CD14-positive monocyte (primary cell): ENCODE data around the gene SERP1. TPM values are rescaled to one million over a fixed set of nuclear protein-coding genes. Genes with fewer than 3 reads are reported as not detected.

Experiments
- DNase-seq, 3 donors: peaks; one replicate each; pipeline ENCODE4 v3.0.0-alpha.2; 2011 to 2022
- H2AFZ ChIP-seq: 2 replicates; pipeline ENCODE4 v1.6.0; 2012; ENCODE audit warnings: mild to moderate bottlenecking, low read depth, low read length, inconsistent platforms; ENCODE audit not compliant: insufficient read depth, poor library complexity, severe bottlenecking
- H3K27ac ChIP-seq, 2 donors: 1 replicate in 1 of 2; 2 replicates in 1 of 2; pipeline ENCODE4 v1.5.1; 2012 to 2013; ENCODE audit warnings: low read length in 2 of 2, control low read depth in 1 of 2, inconsistent platforms in 1 of 2, low read depth in 1 of 2, mild to moderate bottlenecking in 1 of 2
- H3K27me3 ChIP-seq, 2 donors: one replicate each; pipeline versions ENCODE4 v1.6.0 to v1.6.1; 2011 to 2013; ENCODE audit warnings: low read length in 2 of 2; ENCODE audit not compliant: control insufficient read depth in 2 of 2, insufficient read depth in 2 of 2
- H3K36me3 ChIP-seq, 2 donors: replicated peaks in 1 of 2; 1 replicate in 1 of 2; 2 replicates in 1 of 2; pipeline versions ENCODE4 v1.5.1 to v1.6.1; 2012 to 2013; ENCODE audit warnings: low read length in 2 of 2, control low read depth in 1 of 2, inconsistent platforms in 1 of 2, mild to moderate bottlenecking in 1 of 2; ENCODE audit not compliant: insufficient read depth in 2 of 2, control insufficient read depth in 1 of 2
- H3K4me1 ChIP-seq, 2 donors: 1 replicate in 1 of 2; 2 replicates in 1 of 2; pipeline versions ENCODE4 v1.5.1 to v1.6.1; 2012 to 2013; ENCODE audit warnings: low read length in 2 of 2, control low read depth in 1 of 2, inconsistent platforms in 1 of 2, mild to moderate bottlenecking in 1 of 2, moderate library complexity in 1 of 2; ENCODE audit not compliant: insufficient read depth in 2 of 2, control insufficient read depth in 1 of 2
- H3K4me2 ChIP-seq: replicated peaks from 2 replicates; pipeline ENCODE3; 2012; ENCODE audit warnings: low read length, moderate library complexity, mild to moderate bottlenecking; ENCODE audit not compliant: poor library complexity, severe bottlenecking; ENCODE audit errors: extremely low read depth
- H3K4me3 ChIP-seq, 3 experiments: fragments of 200-600 bp in 1 of 3; sonication (generic) in 1 of 3; replicated peaks in 1 of 3; 1 replicate in 2 of 3; 2 replicates in 1 of 3; pipeline ENCODE4 v1.5.1; 2011 to 2013; ENCODE audit warnings: low read length in 3 of 3, mild to moderate bottlenecking in 3 of 3, control low read depth in 2 of 3, low read depth in 2 of 3, inconsistent platforms in 1 of 3, moderate library complexity in 1 of 3
- H3K79me2 ChIP-seq: 2 replicates; pipeline ENCODE4 v1.6.0; 2012; ENCODE audit warnings: mild to moderate bottlenecking, control low read depth, inconsistent platforms, low read length, moderate library complexity; ENCODE audit not compliant: insufficient read depth
- H3K9ac ChIP-seq: 2 replicates; pipeline ENCODE4 v1.6.0; 2017; ENCODE audit warnings: low read length, mild to moderate bottlenecking; ENCODE audit not compliant: insufficient read depth, poor library complexity, severe bottlenecking
- H3K9me3 ChIP-seq, 2 donors: replicated peaks in 1 of 2; 1 replicate in 1 of 2; 2 replicates in 1 of 2; pipeline versions ENCODE4 v1.5.1 to v1.6.1; 2012 to 2013; ENCODE audit warnings: low read length in 2 of 2, control low read depth in 1 of 2; ENCODE audit not compliant: control insufficient read depth in 1 of 2, insufficient read depth in 1 of 2
- H4K20me1 ChIP-seq: 2 replicates; pipeline ENCODE4 v1.6.0; 2012; ENCODE audit warnings: mild to moderate bottlenecking, low read length, control low read depth, moderate library complexity; ENCODE audit not compliant: insufficient read depth
- H3K27ac Mint-ChIP-seq, 7 donors: one replicate each; pipeline ENCODE4 v1.8.0; 2020; ENCODE audit warnings: mild to moderate bottlenecking in 7 of 7, mixed read lengths in 7 of 7, moderate library complexity in 6 of 7, inconsistent platforms in 2 of 7
- H3K27me3 Mint-ChIP-seq, 3 donors: one replicate each; pipeline ENCODE4 v1.8.0; 2021 to 2022; ENCODE audit warnings: low read depth in 3 of 3, mild to moderate bottlenecking in 3 of 3, mixed read lengths in 3 of 3, moderate library complexity in 3 of 3, inconsistent platforms in 1 of 3
- H3K36me3 Mint-ChIP-seq, 2 donors: one replicate each; pipeline ENCODE4 v1.8.0; 2020; ENCODE audit warnings: mixed read lengths in 2 of 2, inconsistent platforms in 1 of 2, mild to moderate bottlenecking in 1 of 2
- H3K4me1 Mint-ChIP-seq: one replicate; pipeline ENCODE4 v1.8.0; 2020; ENCODE audit warnings: mild to moderate bottlenecking, mixed read lengths
- H3K4me3 Mint-ChIP-seq, 2 donors: one replicate each; pipeline ENCODE4 v1.8.0; 2020; ENCODE audit warnings: mild to moderate bottlenecking in 2 of 2, mixed read lengths in 2 of 2, moderate library complexity in 1 of 2
- H3K9me3 Mint-ChIP-seq, 7 donors: one replicate each; pipeline ENCODE4 v1.8.0; 2020 to 2022; ENCODE audit warnings: mixed read lengths in 7 of 7, mild to moderate bottlenecking in 6 of 7, moderate library complexity in 6 of 7, inconsistent platforms in 2 of 7
- CTCF ChIP-seq: fragments of 200-600 bp; IDR thresholded peaks from one replicate; pipeline ENCODE4 v1.8.0; 2022; ENCODE audit warnings: antibody characterized with exemption, mild to moderate bottlenecking
- WGBS: methylation state at CpG from one replicate; pipeline ENCODE4 v1.1.5; 2013; ENCODE audit warnings: missing lambda C conversion rate; ENCODE audit not compliant: insufficient coverage; 5-methylcytosine and 5-hydroxymethylcytosine counted together
- intact Hi-C, 2 donors: fragments of 100-400 bp; cut with micrococcal nuclease; formaldehyde crosslinking; loops; one replicate each; pipeline versions ENCODE4 v1.15.0 to v1.15.1; 2023
- polyA plus RNA-seq, 3 donors: library from polyadenylated mRNA; depleted of rRNA in 1 of 3; unstranded in 2 of 3; stranded (reverse) in 1 of 3; fragments of 300-500 nt in 2 of 3; fragments of >200 nt in 1 of 3; fragmentation: Illumina TruSeq in 2 of 3; gene quantifications; 1 replicate in 2 of 3; 2 replicates in 1 of 3; pipeline ENCODE4 v1.2.3, GENCODE V29; 2012 to 2021

Gene SERP1
- polyA plus RNA-seq, 3 donors = 178 to 226 (median 220) TPM

DNA sequence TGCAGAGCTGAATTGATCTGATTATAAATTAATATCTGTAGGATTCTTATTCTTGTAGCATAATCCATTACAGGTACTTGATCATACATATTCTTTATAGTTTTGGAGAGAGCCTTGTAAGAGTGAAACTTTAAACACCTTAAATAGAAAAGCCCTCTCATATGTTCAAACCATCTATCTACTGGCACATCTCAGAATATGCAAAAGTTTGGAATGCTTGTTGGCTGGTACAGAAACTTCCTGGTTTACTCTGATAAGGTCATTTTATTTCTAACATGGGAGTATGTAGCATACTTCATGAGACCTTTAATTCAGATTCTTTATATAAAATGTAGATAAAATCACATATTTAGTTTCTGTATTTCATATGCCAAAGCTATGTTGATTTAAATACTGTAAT, 34.9 kb upstream of the SERP1 start:
- no peaks in the 10 kb centered on the region for H3K4me1 Mint-ChIP-seq
- peaks cover 84 to 96% of the 10 kb centered on the region in 2 donors for H3K36me3 ChIP-seq
- H3K9ac ChIP-seq = no peak overlapping the region
- no peak overlapping the region for H3K27ac Mint-ChIP-seq
- no peak for DNase-seq
- H3K4me3 ChIP-seq = no peak overlapping the region
- no peak overlapping the region for H3K27ac ChIP-seq
- H3K79me2 ChIP-seq = no peaks in the 10 kb centered on the region
- H3K36me3 Mint-ChIP-seq = peaks cover 64 to 75% of the 10 kb centered on the region in 2 donors
- no peak for TF ChIP-seq CTCF
- no peaks in the 10 kb centered on the region for H4K20me1 ChIP-seq
- no peaks in the 10 kb centered on the region for H3K9me3 Mint-ChIP-seq
- no peak overlapping the region for H3K4me3 Mint-ChIP-seq
- no peaks in the 10 kb centered on the region for H3K4me1 ChIP-seq
- no peak overlapping the region for H3K4me2 ChIP-seq
- no peak overlapping the region for H2AFZ ChIP-seq
- no peaks in the 10 kb centered on the region for H3K9me3 ChIP-seq
- H3K27me3 ChIP-seq = no peaks in the 10 kb centered on the region
- intact Hi-C loops = no loop called here
- no peaks in the 10 kb centered on the region for H3K27me3 Mint-ChIP-seq

DNA sequence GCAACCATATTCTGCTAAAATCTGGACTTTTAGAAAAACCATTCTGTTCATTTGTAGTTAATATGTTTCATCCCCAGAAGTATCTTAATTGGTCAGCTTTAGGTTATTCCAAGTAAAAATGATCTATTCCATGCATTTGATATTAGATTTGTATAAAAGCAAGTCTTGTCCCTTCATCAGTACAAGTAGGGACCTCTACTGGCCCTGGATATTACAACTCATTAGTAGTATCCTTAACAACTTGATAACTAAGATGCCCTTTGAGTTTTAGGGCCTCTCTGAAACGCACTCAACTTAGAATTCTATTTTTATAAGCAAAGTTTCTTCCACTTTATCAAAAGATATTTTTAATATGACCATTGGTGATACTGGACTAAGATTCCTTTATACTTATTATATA, 31.6 kb upstream of the SERP1 start:
- Histone ChIP-seq H3K27me3 (no peaks in the 10 kb centered on the region), H3K27ac (no peak overlapping the region), H3K79me2 (no peaks in the 10 kb centered on the region), H3K4me2 (no peak overlapping the region), H3K4me3 (no peak overlapping the region), H3K9ac (no peak overlapping the region), H3K4me1 (no peaks in the 10 kb centered on the region), H4K20me1 (no peaks in the 10 kb centered on the region), H3K9me3 (no peaks in the 10 kb centered on the region), H3K36me3 (peaks cover 83 to 95% of the 10 kb centered on the region in 2 donors), H2AFZ (no peak overlapping the region)
- TF ChIP-seq CTCF = no peak
- DNase-seq = no peak
- H3K36me3 Mint-ChIP-seq = peaks cover 65 to 76% of the 10 kb centered on the region in 2 donors
- no peak overlapping the region for H3K4me3 Mint-ChIP-seq
- H3K27me3 Mint-ChIP-seq = no peaks in the 10 kb centered on the region
- no peaks in the 10 kb centered on the region for H3K9me3 Mint-ChIP-seq
- no CpG with 5 or more reads among the region's 1 CpG for WGBS
- no peak overlapping the region for H3K27ac Mint-ChIP-seq
- H3K4me1 Mint-ChIP-seq = no peaks in the 10 kb centered on the region
- intact Hi-C loops = no loop called here
